Mucosa of descending colon (tissue), 3 donors: ENCODE results near the gene CDC42EP4. TPM values are rescaled to one million over a fixed set of nuclear protein-coding genes. Genes with fewer than 3 reads are reported as not detected.

Experiments
- ATAC-seq: fragments of 200-7000 bp; cut with Tn5 transposase; one replicate; pipeline ENCODE4 v1.9.1; 2020; ENCODE audit warnings: mild to moderate bottlenecking, moderate library complexity
- DNase-seq, 3 donors: peaks; one replicate each; pipeline ENCODE4 v3.0.0-alpha.2; 2020
- H3K36me3 ChIP-seq: fragments of 200-600 bp; one replicate; pipeline ENCODE4 v1.8.0; 2021; ENCODE audit warnings: low read depth, mild to moderate bottlenecking
- H3K4me1 ChIP-seq: fragments of 200-600 bp; one replicate; pipeline ENCODE4 v1.8.0; 2021; ENCODE audit warnings: low read depth, mild to moderate bottlenecking
- H3K4me3 ChIP-seq: fragments of 200-600 bp; one replicate; pipeline ENCODE4 v1.8.0; 2021; ENCODE audit warnings: mild to moderate bottlenecking
- H3K9me3 ChIP-seq: fragments of 200-600 bp; one replicate; pipeline ENCODE4 v1.8.0; 2021; ENCODE audit warnings: mild to moderate bottlenecking
- intact Hi-C, 2 donors: fragments of 100-400 bp; cut with DNase I in 1 of 2; cut with micrococcal nuclease in 1 of 2; formaldehyde crosslinking; loops; one replicate each; pipeline versions ENCODE4 v1.11.0 to v1.11.1; 2022; cut with DNase I, micrococcal nuclease
- total RNA-seq, 3 donors: library from RNA; stranded (reverse); fragmentation: NEBNext Ultra II Directional in 2 of 3; extraction: Animal tissue kit (Norgen Biotek cat#: 25700) in 2 of 3; gene quantifications; one replicate each; pipeline versions ENCODE4 v1.2.1 to v1.2.4, GENCODE V29; 2021 to 2023
- TF ChIP-seq, protein P1 (sequence below): fragments of 200-600 bp; IDR thresholded peaks from one replicate; pipeline ENCODE4 v1.8.0; 2022; ENCODE audit warnings: antibody characterized with exemption, mild to moderate bottlenecking
- donor health status: DM: no; HTN: no; CAD: no; lungs with moderate emphysema.
- donor health status: DM: no; HTN: no; CAD: no.
- donor health status: DM: no; HTN: yes; CAD: no.

The CDC42EP4 gene
- total RNA-seq, 3 donors from 2014 or later: 54.6 to 95.2 (median 75.9) TPM

DNA sequence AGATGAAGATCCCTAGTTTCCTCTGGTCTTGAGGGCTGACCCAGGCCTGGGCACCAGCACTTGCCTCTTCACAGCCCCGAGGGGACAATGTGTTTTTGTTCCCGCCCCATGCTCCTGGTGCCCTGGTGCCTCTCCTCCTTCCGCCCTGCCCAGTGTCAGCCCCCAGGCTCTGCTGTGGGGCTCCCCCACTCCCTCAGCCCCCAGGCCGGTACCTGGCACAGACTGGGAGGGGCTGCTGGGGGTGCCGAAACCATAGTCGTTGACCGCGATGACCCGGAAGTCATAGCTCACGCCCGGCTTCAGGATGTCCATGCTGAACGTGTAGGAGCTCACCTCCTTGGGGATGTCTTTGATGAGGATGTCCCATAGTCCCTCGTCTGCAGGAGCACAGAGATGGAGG is 40.5 kb upstream of the CDC42EP4 start:
- intact Hi-C loops: no loop called here
- no peak for DNase-seq
- ATAC-seq: no peak
- H3K9me3 ChIP-seq: no peaks in the 10 kb centered on the region
- no peaks in the 10 kb centered on the region for H3K36me3 ChIP-seq
- H3K4me3 ChIP-seq: no peak overlapping the region
- no peaks in the 10 kb centered on the region for H3K4me1 ChIP-seq
- TF ChIP-seq, protein P1, sequence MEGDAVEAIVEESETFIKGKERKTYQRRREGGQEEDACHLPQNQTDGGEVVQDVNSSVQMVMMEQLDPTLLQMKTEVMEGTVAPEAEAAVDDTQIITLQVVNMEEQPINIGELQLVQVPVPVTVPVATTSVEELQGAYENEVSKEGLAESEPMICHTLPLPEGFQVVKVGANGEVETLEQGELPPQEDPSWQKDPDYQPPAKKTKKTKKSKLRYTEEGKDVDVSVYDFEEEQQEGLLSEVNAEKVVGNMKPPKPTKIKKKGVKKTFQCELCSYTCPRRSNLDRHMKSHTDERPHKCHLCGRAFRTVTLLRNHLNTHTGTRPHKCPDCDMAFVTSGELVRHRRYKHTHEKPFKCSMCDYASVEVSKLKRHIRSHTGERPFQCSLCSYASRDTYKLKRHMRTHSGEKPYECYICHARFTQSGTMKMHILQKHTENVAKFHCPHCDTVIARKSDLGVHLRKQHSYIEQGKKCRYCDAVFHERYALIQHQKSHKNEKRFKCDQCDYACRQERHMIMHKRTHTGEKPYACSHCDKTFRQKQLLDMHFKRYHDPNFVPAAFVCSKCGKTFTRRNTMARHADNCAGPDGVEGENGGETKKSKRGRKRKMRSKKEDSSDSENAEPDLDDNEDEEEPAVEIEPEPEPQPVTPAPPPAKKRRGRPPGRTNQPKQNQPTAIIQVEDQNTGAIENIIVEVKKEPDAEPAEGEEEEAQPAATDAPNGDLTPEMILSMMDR: no peak

DNA sequence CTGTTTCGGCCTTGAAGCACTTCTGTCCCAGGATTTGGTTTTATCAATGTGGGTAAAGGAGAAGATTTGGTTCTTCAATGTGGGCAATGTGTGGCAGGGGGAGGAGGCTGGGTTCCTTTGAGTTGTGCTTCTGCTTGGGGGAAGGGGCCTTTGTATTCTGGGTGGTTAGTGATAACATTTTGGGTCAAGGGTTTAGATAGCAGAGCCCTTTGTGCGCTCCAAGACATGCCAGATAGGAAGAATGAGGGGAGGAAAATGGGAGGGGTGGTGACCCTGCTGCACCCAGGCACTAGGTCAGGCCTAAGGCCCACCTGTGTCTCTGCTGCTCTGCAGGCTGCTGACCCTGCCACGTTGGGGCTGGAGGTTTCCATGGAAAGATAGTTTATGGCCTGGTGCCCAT is 40.0 kb upstream of the CDC42EP4 start:
- ATAC-seq: no peak
- H3K4me1 ChIP-seq: no peaks in the 10 kb centered on the region

DNA sequence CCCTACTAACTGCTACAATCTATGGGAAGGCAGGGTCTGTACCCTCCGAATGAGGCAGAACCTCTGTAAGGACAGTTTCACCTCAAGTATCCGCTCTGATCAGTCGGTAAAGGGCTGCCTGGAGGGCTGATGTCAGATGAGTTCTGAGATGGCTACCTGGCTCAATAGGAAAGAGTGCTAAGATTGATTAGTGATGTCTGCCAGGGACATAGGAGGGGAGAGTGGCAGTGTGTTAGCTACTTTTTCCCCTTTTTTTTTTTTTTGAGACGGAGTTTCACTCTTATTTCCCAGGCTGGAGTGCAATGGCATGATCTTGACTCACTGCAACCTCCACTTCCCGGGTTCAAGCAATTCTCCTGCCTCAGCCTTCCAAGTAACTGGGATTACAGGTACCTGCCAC is 39.1 kb upstream of the CDC42EP4 start:
- H3K4me1 ChIP-seq: no peaks in the 10 kb centered on the region

More for the DNA sequence above, 40.0 kb upstream of the CDC42EP4 start:
- H3K9me3 ChIP-seq: no peaks in the 10 kb centered on the region
- intact Hi-C loops: no loop called here
- TF ChIP-seq, protein P1: no peak
- no peak for DNase-seq
- no peaks in the 10 kb centered on the region for H3K36me3 ChIP-seq
- H3K4me3 ChIP-seq: no peak overlapping the region

DNA sequence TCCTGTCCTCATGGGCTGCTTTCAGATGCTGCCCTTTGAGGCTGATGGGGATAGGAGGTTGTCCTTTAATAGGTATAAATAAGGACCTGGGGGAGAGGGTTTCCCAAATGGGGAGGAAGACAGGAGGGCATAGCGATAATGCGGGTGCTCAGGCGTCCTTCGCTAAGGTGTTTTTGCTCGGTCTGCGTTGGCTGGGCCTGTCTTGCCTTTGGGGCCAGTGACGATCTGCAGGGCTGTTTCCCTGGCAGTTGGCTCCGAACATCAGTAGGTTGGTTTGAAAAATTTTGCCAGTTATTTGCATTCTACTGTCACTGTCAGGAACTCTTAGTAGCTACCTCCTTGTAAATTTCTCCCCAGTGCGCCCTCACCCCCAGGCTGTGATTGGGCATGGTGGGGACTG is 37.8 kb upstream of the CDC42EP4 start:
- intact Hi-C loops: no loop called here
- DNase-seq (peak in 1 of 3 donors; percentile 25), ATAC-seq (no peak)

More for the DNA sequence above, 39.1 kb upstream of the CDC42EP4 start:
- intact Hi-C loops: no loop called here
- no peak for ATAC-seq
- Histone ChIP-seq H3K36me3 (no peaks in the 10 kb centered on the region), H3K9me3 (no peaks in the 10 kb centered on the region), H3K4me3 (no peak overlapping the region)
- TF ChIP-seq, protein P1: no peak
- DNase-seq: no peak

DNA sequence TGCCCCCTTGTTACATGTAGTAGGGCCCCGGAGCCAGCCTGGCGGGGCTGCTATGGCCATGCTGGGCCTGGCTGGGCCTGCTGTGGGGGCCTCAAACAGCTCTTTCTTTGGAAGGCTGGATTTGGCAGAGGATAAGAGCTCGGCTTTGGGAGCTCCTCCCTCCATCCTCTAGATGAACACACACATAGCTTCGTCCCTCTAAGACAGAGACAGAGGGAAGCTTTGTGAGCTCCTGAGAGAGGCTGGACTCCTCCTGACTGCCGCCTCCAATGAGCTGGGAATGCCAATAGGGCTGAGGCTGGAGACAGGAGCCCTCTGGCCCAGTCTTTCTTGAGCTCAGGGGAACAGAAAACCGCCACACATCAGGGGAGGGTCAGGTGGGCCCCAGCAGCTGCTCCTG is 37.3 kb upstream of the CDC42EP4 start:
- intact Hi-C loops: no loop called here
- Histone ChIP-seq H3K9me3 (no peaks in the 10 kb centered on the region), H3K4me1 (no peaks in the 10 kb centered on the region), H3K36me3 (no peaks in the 10 kb centered on the region), H3K4me3 (no peak overlapping the region)
- ATAC-seq (peak; percentile 30), DNase-seq (no peak)
- TF ChIP-seq, protein P1: no peak

More for the DNA sequence above, 37.8 kb upstream of the CDC42EP4 start:
- Histone ChIP-seq H3K36me3 (no peaks in the 10 kb centered on the region), H3K4me1 (no peaks in the 10 kb centered on the region), H3K9me3 (no peaks in the 10 kb centered on the region), H3K4me3 (no peak overlapping the region)
- TF ChIP-seq, protein P1: no peak

DNA sequence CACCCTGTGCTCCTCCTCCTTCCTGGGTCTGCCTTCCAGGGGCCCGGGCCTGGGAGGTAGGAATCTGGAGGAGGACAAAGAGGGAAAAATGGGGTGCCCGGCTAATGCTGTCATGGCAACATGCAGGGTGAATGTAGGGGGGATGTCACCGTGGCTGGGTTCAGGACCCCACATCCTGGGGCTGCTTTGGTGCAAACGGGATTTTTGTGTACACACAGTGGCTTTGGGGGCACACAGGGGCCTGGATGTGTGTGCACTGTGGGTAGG is 37.0 kb upstream of the CDC42EP4 start:
- ATAC-seq (no peak), DNase-seq (no peak)
- Histone ChIP-seq H3K36me3 (no peaks in the 10 kb centered on the region), H3K9me3 (no peaks in the 10 kb centered on the region), H3K4me1 (no peaks in the 10 kb centered on the region), H3K4me3 (no peak overlapping the region)
- TF ChIP-seq, protein P1: no peak
- intact Hi-C loops: no loop called here
